Ovary (tissue), 9 donors: ENCODE results near the gene FAN1. TPM values are rescaled to one million over a fixed set of nuclear protein-coding genes. Genes with fewer than 3 reads are reported as not detected.

Source experiments
- DNase-seq, 5 donors: peaks; one replicate each; pipeline ENCODE4 v3.0.0-alpha.2; 2019 to 2020
- H3K27ac ChIP-seq, 2 donors: fragments of 200-600 bp; one replicate each; pipeline versions ENCODE4 v1.5.1 to v1.8.0; 2019 to 2022
- H3K27me3 ChIP-seq: fragments of 200-600 bp; one replicate; pipeline ENCODE4 v1.8.0; 2022
- H3K36me3 ChIP-seq: fragments of 200-600 bp; sonication (generic); one replicate; pipeline ENCODE4 v1.5.1; 2019
- H3K4me1 ChIP-seq: one replicate; pipeline ENCODE4 v1.8.1; 2013; ENCODE audit warnings: mild to moderate bottlenecking, moderate library complexity; ENCODE audit not compliant: insufficient read depth
- H3K4me3 ChIP-seq: fragments of 200-600 bp; sonication (generic); one replicate; pipeline ENCODE4 v1.5.1; 2017
- H3K9me3 ChIP-seq, 2 donors: fragments of 200-600 bp in 1 of 2; sonication (generic) in 1 of 2; one replicate each; pipeline versions ENCODE4 v1.5.1 to v1.8.1; 2013 to 2019; ENCODE audit warnings: mild to moderate bottlenecking in 1 of 2, moderate library complexity in 1 of 2
- EP300 ChIP-seq: sonication (generic); formaldehyde crosslinking; IDR thresholded peaks from one replicate; pipeline ENCODE4 v1.6.1; 2017; ENCODE audit warnings: antibody characterized with exemption
- POLR2A ChIP-seq: fragments of 450-650 bp; IDR thresholded peaks from one replicate; pipeline ENCODE4 v1.6.1; 2017; ENCODE audit warnings: antibody characterized with exemption, mild to moderate bottlenecking, moderate library complexity
- WGBS, 3 donors: extraction: QIAGEN DNeasy Blood & Tissue Kit in 1 of 3; methylation state at CpG; one replicate each; pipeline versions ENCODE4 v1.1.5 to v1.1.7; 2013 to 2017; 5-methylcytosine and 5-hydroxymethylcytosine counted together
- intact Hi-C, 4 donors: fragments of 100-400 bp; cut with DNase I; formaldehyde crosslinking; loops; one replicate each; pipeline versions ENCODE4 v1.11.0 to v1.15.1; 2022 to 2023
- polyA plus RNA-seq, 2 donors: library from polyadenylated mRNA; stranded (reverse); fragments of 200-250 nt in 1 of 2; fragments of 350-450 nt in 1 of 2; fragmentation: Illumina TruSeq in 1 of 2; extraction: RNeasy Lipid Tissue Mini Kit (QIAGEN cat#74804) in 1 of 2; gene quantifications; one replicate each; pipeline ENCODE4 v1.2.3, GENCODE V29; 2013 to 2014
- total RNA-seq, 7 donors: library from RNA; depleted of rRNA in 2 of 7; stranded (reverse); fragments of >200 nt in 2 of 7; fragmentation: NEBNext Ultra II Directional in 3 of 7; extraction: Animal tissue kit (Norgen Biotek cat#: 25700) in 3 of 7; gene quantifications; one replicate each; pipeline versions ENCODE4 v1.1.0 to v1.2.4, GENCODE V29; 2016 to 2023
- TF ChIP-seq, protein P1 (sequence below), 3 donors: fragments of 450-650 bp in 2 of 3; fragments of 200-600 bp in 1 of 3; IDR thresholded peaks; one replicate each; pipeline versions ENCODE4 v1.5.1 to v1.8.0; 2016 to 2022; ENCODE audit warnings: antibody characterized with exemption in 3 of 3, mild to moderate bottlenecking in 1 of 3
- donor health status: DM: no; HTN: no; CAD: no; lungs with moderate emphysema.
- donor health status: DM: no; HTN: no; CAD: no.
- donor health status: Bipolar disorder and iron deficiency.
- donor health status: DM: yes; HTN: yes; CAD: no.
- donor health status: DM: no; HTN: no; CAD: no.
- donor health status: DM: yes; HTN: yes; CAD: no.

FAN1 gene
- total and polyA plus RNA-seq, 9 donors, result 10.1 to 24.1 (median 18.1) TPM

- DNase-seq, result no peak
- no peaks in the 10 kb centered on the region for H3K27me3 ChIP-seq
- no peaks in the 10 kb centered on the region for H3K36me3 ChIP-seq
- no peaks in the 10 kb centered on the region for H3K9me3 ChIP-seq
- H3K27ac ChIP-seq, result no peak overlapping the region
- no peak overlapping the region for H3K4me3 ChIP-seq
- intact Hi-C loops, result no loop called here
- no peaks in the 10 kb centered on the region for H3K4me1 ChIP-seq
- TF ChIP-seq EP300 (no peak), POLR2A (no peak)
- TF ChIP-seq, protein P1, sequence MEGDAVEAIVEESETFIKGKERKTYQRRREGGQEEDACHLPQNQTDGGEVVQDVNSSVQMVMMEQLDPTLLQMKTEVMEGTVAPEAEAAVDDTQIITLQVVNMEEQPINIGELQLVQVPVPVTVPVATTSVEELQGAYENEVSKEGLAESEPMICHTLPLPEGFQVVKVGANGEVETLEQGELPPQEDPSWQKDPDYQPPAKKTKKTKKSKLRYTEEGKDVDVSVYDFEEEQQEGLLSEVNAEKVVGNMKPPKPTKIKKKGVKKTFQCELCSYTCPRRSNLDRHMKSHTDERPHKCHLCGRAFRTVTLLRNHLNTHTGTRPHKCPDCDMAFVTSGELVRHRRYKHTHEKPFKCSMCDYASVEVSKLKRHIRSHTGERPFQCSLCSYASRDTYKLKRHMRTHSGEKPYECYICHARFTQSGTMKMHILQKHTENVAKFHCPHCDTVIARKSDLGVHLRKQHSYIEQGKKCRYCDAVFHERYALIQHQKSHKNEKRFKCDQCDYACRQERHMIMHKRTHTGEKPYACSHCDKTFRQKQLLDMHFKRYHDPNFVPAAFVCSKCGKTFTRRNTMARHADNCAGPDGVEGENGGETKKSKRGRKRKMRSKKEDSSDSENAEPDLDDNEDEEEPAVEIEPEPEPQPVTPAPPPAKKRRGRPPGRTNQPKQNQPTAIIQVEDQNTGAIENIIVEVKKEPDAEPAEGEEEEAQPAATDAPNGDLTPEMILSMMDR (IDR thresholded peaks at IDR 0.05), result no peak
- 96 to 98% (median 97%) methylated on average over 9 of the region's 9 CpGs for WGBS, 3 donors
Observed at GRCh38 chr15:30913761-30914160, 10.0 kb downstream of the FAN1 start.

DNA sequence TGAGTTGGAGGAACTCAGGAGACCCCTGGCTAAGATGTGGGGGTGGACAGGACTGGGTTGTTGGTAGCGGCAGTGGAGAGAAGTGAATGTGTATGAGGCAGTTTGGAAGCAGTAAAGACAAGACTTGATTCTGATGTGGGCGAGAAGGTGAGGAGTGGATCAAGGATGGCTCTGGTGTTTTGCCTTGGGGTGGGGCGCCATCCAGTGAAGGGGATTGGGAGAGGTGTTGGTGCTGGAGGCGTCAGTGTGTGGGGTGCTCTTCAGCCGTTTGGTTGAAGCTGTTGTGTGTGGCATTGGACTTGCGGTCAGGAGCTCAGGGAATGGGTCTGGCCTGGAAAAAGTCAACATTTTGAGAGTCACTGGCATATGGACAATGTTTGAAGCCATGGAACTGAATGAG is 13.3 kb downstream of the FAN1 start:
- 69 to 75% (median 69%) methylated on average over 6 of the region's 6 CpGs for WGBS, 3 donors
- H3K27ac ChIP-seq, result no peak overlapping the region
- TF ChIP-seq, protein P1 (IDR thresholded peaks at IDR 0.05), result no peak
- TF ChIP-seq EP300 (no peak), POLR2A (no peak)
- intact Hi-C loops, result no loop called here
- H3K27me3 ChIP-seq, result no peaks in the 10 kb centered on the region
- no peaks in the 10 kb centered on the region for H3K4me1 ChIP-seq
- DNase-seq, result no peak
- no peak overlapping the region for H3K4me3 ChIP-seq
- no peaks in the 10 kb centered on the region for H3K9me3 ChIP-seq
- H3K36me3 ChIP-seq, result no peaks in the 10 kb centered on the region

DNA sequence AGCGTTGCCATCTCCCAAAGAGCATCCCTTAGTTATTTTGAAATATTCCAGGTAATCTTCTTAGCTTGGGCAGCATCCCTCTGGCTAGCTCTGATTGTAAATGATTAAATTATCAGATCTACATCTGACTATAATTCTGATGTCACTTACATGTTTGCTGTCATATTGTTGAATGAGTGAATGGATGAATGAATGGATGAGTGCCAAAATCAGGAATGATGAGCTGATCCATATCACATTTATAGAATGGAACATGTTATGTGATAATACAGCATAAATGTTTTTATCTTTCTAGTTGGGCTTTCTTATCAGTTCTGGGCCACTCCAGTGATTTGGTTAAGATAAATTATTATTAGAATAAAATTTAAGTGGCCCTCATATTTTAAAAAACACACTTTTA is 14.0 kb downstream of the FAN1 start:
- no peak overlapping the region for H3K27ac ChIP-seq
- no peaks in the 10 kb centered on the region for H3K9me3 ChIP-seq
- H3K4me3 ChIP-seq, result no peak overlapping the region
- TF ChIP-seq, protein P1 (IDR thresholded peaks at IDR 0.05), result no peak
- no peak for TF ChIP-seq EP300
- TF ChIP-seq POLR2A, result no peak
- H3K36me3 ChIP-seq, result no peaks in the 10 kb centered on the region
- no peaks in the 10 kb centered on the region for H3K27me3 ChIP-seq
- no peaks in the 10 kb centered on the region for H3K4me1 ChIP-seq
- intact Hi-C loops, result no loop called here
- no peak for DNase-seq
- WGBS, 3 donors, result 89 to 93% (median 91%) methylated on average over 1 of the region's 1 CpG

DNA sequence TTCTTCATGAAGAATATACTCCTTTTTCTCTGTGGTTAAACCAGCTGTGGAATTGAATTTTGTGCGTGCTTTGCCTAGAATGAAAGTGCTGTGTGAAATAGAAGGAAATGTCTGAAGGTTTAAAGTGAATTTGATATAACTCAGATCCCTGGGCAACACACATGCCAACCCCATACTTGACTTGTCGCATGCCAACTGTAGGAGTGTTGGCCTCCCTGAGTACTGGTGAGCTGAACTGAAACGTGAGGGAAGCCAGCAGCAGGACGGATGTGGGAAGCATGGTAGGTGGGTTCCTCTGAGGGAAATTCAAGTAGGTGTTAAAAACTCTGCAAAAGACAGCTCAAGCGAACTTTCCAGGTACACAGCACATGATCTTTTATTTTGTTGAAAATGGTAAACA is 14.7 kb downstream of the FAN1 start:
- H3K27me3 ChIP-seq, result no peaks in the 10 kb centered on the region
- DNase-seq, result no peak
- intact Hi-C loops, result no loop called here
- no peak overlapping the region for H3K27ac ChIP-seq
- TF ChIP-seq POLR2A (no peak), EP300 (no peak)
- TF ChIP-seq, protein P1 (IDR thresholded peaks at IDR 0.05), result no peak
- H3K9me3 ChIP-seq, result no peaks in the 10 kb centered on the region
- no peaks in the 10 kb centered on the region for H3K36me3 ChIP-seq
- WGBS, 3 donors, result 89 to 93% (median 90%) methylated on average over 5 of the region's 5 CpGs
- H3K4me1 ChIP-seq, result no peaks in the 10 kb centered on the region
- H3K4me3 ChIP-seq, result no peak overlapping the region
